ENCODE measurements around the gene NPFFR2.

GRCh38 chr4:72067051-72067450 lies 35.3 kb downstream of the NPFFR2 start:
- no peak for TF ChIP-seq CTCF (IDR thresholded peaks at IDR 0.05)
- no peak for TF ChIP-seq EP300 (IDR thresholded peaks at IDR 0.05)

All from gastroesophageal sphincter (tissue), 3 donors.